Measurements from ENCODE around the gene CFB.

DNA sequence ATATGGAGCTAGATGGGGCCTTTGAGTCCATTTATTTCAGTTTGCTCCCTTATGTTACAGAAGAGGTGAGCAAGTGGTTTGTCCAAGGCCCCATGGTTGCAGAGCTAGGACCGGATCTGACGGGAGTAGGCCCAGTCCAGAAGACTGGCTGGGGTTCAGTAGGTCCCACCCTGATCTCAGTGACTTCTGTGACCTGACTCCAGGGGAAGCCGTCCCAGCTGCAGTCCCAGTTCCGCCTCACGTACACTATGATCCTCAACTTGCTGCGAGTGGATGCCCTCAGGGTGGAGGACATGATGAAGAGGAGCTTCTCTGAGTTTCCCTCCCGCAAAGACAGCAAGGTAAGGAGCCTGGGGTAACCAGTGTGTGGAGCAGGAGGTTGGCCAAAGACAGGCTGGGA is 20.6 kb downstream of the CFB start:
- no peak for TF ChIP-seq POLR2AphosphoS5 (IDR thresholded peaks at IDR 0.05; ENCODE audit: borderline replicate concordance, low read depth, low read length)
- TF ChIP-seq FOXP2 (optimal IDR thresholded peaks at IDR 0.05; ENCODE audit: control extremely low read depth, extremely low read length, insufficient read depth), result no peak
- no peak for TF ChIP-seq EZH2 (IDR thresholded peaks at IDR 0.05)

Measured in SK-N-MC (cell line).